Vagina (tissue), 2 donors: ENCODE results near the gene GLIPR2.

ENCODE experiments used
- CTCF ChIP-seq, 3 experiments: fragments of 450-650 bp in 2 of 3; fragments of 200-600 bp in 1 of 3; sonication (generic) in 1 of 3; IDR thresholded peaks; one replicate each; pipeline ENCODE4 v1.5.1; 2017 to 2019; ENCODE audit warnings: antibody characterized with exemption in 3 of 3, mild to moderate bottlenecking in 2 of 3, moderate library complexity in 2 of 3
- POLR2AphosphoS5 ChIP-seq, 2 donors: sonication (generic); formaldehyde crosslinking; IDR thresholded peaks; one replicate each; pipeline ENCODE4 v1.9.0; 2017; ENCODE audit warnings: antibody characterized with exemption in 2 of 2, mild to moderate bottlenecking in 2 of 2, low read depth in 1 of 2; ENCODE audit not compliant: insufficient read depth in 1 of 2

GRCh38 chr9:36144309-36145232, 8.0 kb downstream of the GLIPR2 start:
- TF ChIP-seq CTCF (IDR thresholded peaks at IDR 0.05) (no peak), POLR2AphosphoS5 (IDR thresholded peaks at IDR 0.05; ENCODE audit: insufficient read depth in 1 of 2, low read depth in 1 of 2) (no peak)
